Ishikawa (cell line): ENCODE measurements around the gene ZBTB20.

Source experiments
- CEBPB ChIP-seq: IDR thresholded peaks from 2 replicates; pipeline ENCODE4 v1.6.1; 2012
- EGR1 ChIP-seq: IDR thresholded peaks from 2 replicates; pipeline ENCODE4 v1.6.1; 2012
- EP300 ChIP-seq: IDR thresholded peaks from 2 replicates; pipeline ENCODE4 v1.6.1; 2012; ENCODE audit warnings: borderline replicate concordance
- FOXM1 ChIP-seq: IDR thresholded peaks from 2 replicates; pipeline ENCODE4 v1.6.1; 2012; ENCODE audit warnings: low read depth, borderline replicate concordance
- MAX ChIP-seq: IDR thresholded peaks from 2 replicates; pipeline ENCODE4 v1.6.1; 2012
- NFIC ChIP-seq: IDR thresholded peaks from 2 replicates; pipeline ENCODE4 v1.6.1; 2012
- RAD21 ChIP-seq: IDR thresholded peaks from 2 replicates; pipeline ENCODE4 v1.6.1; 2012; ENCODE audit warnings: low read depth
- TEAD4 ChIP-seq: IDR thresholded peaks from 2 replicates; pipeline ENCODE4 v1.6.1; 2012

- TF ChIP-seq EP300 (no peak), RAD21 (no peak), EGR1 (no peak), TEAD4 (no peak), CEBPB (no peak), FOXM1 (no peak), MAX (no peak), NFIC (no peak)
Measured at GRCh38 chr3:115186351-115187148, 39.5 kb upstream of the ZBTB20 start.
